Activated T-cell treated with anti-CD3 and anti-CD28 coated beads, Interleukin-2, amount 50 U/mL, for 4 hours (primary cell): Measurements from ENCODE around the gene WSCD2. TPM values are rescaled to one million over a fixed set of nuclear protein-coding genes. Genes with fewer than 3 reads are reported as not detected.

ENCODE experiments used
- ATAC-seq, 2 donors: fragments of 200-7000 bp; cut with Tn5 transposase; one replicate each; pipeline ENCODE4 v1.10.0; 2021
- DNase-seq: peaks from one replicate; pipeline ENCODE4 v3.0.0-alpha.2; 2020
- H3K27me3 Mint-ChIP-seq: one replicate; pipeline ENCODE4 v1.8.0; 2021; ENCODE audit warnings: low read depth, mixed read lengths
- H3K36me3 Mint-ChIP-seq: one replicate; pipeline ENCODE4 v1.8.0; 2022; ENCODE audit warnings: mixed read lengths; ENCODE audit not compliant: insufficient read depth
- H3K4me1 Mint-ChIP-seq: one replicate; pipeline ENCODE4 v1.8.0; 2021; ENCODE audit warnings: low read depth, mixed read lengths
- H3K4me3 Mint-ChIP-seq: one replicate; pipeline ENCODE4 v1.8.0; 2021; ENCODE audit warnings: mild to moderate bottlenecking, moderate library complexity, mixed read lengths
- H3K9me3 Mint-ChIP-seq: one replicate; pipeline ENCODE4 v1.8.0; 2021; ENCODE audit warnings: mixed read lengths
- total RNA-seq, 3 donors: library from RNA; stranded (reverse); gene quantifications; one replicate each; pipeline ENCODE4 v1.2.1, GENCODE V29; 2021

The WSCD2 gene
- total RNA-seq, 3 donors from 2014 or later = not detected

DNA sequence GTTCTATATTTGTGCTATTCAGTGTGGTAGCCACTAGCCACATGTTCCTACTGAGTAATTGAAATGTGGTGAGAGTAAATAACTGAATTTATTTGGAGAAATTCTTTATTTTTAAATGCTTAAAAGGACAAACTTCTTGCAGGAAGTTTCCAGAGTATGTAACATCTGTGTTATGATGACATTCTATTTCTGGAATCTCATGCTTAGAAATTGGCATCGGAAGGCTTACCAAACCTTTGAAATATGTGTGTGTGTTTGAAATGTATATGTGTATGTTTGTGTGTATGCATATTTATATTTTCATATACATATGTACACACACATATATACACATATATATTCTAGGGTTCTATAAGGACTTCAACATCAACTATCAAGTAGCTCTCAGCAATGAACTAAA, 12.4 kb upstream of the WSCD2 start:
- H3K27me3 Mint-ChIP-seq = peaks cover 25% of the 10 kb centered on the region
- H3K4me1 Mint-ChIP-seq = peaks cover 4% of the 10 kb centered on the region
- DNase-seq = no peak
- no peaks in the 10 kb centered on the region for H3K36me3 Mint-ChIP-seq
- ATAC-seq = no peak
- no peaks in the 10 kb centered on the region for H3K9me3 Mint-ChIP-seq
- H3K4me3 Mint-ChIP-seq = no peak overlapping the region

DNA sequence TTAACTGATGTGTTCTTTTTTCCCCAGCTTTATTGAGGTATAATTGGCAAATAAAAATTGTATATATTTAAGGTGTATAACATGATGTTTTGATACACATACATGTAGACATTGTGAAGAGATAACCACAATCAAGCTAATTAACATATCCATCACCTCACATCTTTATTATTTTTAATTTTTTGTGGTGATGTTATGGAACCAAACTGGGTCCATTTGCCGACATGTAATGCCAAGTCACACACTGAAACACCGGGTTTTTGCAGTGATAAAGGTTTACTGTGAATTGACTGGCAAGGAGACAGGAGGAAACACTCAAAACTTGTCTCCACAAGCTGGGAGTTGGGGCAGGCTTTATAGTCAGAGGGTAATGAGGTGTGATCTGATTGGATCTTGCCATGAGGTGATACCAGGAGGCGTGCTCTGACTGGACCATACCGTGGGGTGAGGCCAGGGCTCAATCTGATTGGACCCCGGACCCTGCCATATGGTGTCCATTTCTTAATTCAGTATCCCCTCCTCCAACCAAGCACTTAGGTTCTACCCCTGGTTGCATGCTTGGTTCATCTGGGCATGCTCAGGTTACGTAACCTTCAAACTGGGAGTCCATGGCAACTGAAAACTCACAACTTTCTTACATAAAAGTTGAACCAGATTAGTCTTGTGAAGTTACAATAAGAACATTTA, 11.8 kb upstream of the WSCD2 start:
- ATAC-seq (no peak), DNase-seq (no peak)
- Mint-ChIP-seq H3K36me3 (no peaks in the 10 kb centered on the region), H3K4me1 (peaks cover 4% of the 10 kb centered on the region), H3K9me3 (no peaks in the 10 kb centered on the region), H3K4me3 (no peak overlapping the region), H3K27me3 (peaks cover 20% of the 10 kb centered on the region)

DNA sequence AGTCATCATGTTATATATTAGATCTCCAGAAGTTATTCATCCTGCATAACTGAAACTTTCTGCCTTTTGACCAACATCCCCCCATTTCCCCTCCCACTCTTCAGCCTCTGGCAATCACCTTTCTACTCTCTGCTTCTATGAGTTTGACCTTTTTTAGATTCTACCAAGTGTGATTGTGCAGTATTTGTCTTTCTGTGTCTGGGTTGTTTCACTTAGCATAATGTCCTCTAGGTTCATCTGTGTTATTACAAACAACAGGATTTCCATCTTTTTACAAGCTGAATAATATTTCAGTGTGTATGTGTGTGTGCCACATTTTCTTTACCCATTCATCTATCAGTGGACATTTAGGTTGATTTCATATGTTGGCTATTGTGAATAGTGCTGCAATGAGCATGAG, 11.2 kb upstream of the WSCD2 start:
- no peaks in the 10 kb centered on the region for H3K36me3 Mint-ChIP-seq
- peaks cover 21% of the 10 kb centered on the region for H3K27me3 Mint-ChIP-seq
- H3K9me3 Mint-ChIP-seq = no peaks in the 10 kb centered on the region
- no peak for ATAC-seq
- H3K4me3 Mint-ChIP-seq = no peak overlapping the region
- DNase-seq = no peak
- H3K4me1 Mint-ChIP-seq = peaks cover 4% of the 10 kb centered on the region

DNA sequence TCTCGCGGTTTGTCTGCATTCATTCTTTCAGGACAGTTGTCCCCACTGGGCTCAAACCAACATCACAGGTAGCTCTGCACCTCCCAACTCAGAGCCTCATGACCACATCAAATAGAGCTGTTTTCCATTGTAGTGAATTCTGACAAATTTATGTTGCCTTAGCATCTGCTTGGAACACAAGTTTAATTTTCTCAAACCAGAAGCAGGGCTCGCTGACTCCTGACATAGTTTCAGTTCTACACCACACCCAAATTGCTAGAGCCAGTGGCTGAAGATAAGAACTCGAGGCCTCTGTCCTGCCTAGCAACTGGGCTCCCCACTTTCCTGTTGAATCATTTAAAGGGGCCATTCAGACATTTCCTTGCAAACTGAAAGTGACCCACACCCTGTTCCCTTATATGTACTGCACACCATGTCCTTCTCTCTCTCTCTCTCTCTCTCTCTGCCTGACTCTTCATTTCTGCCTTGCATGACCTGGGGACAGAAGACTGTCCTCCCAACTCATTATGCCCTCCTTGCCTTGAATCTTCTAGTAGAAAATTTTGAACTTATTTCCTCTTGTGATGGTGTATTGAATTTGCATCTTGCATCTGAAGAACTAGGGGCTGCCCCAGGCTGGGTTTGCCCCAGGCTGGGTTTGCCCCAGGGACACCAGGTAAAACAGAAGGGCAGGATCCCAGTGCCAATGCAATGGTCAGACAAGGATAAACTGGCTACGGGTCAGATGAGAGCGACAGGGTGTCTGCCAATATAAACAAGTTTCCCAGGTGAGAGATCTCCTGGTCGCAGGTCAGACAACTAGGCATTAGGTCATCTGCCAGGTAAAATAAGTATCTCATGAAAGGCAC, 9.7 kb upstream of the WSCD2 start:
- H3K4me1 Mint-ChIP-seq = peaks cover 4% of the 10 kb centered on the region
- DNase-seq (no peak), ATAC-seq (no peak)
- H3K9me3 Mint-ChIP-seq = no peaks in the 10 kb centered on the region
- peaks cover 20% of the 10 kb centered on the region for H3K27me3 Mint-ChIP-seq
- H3K4me3 Mint-ChIP-seq = no peak overlapping the region
- H3K36me3 Mint-ChIP-seq = no peaks in the 10 kb centered on the region

DNA sequence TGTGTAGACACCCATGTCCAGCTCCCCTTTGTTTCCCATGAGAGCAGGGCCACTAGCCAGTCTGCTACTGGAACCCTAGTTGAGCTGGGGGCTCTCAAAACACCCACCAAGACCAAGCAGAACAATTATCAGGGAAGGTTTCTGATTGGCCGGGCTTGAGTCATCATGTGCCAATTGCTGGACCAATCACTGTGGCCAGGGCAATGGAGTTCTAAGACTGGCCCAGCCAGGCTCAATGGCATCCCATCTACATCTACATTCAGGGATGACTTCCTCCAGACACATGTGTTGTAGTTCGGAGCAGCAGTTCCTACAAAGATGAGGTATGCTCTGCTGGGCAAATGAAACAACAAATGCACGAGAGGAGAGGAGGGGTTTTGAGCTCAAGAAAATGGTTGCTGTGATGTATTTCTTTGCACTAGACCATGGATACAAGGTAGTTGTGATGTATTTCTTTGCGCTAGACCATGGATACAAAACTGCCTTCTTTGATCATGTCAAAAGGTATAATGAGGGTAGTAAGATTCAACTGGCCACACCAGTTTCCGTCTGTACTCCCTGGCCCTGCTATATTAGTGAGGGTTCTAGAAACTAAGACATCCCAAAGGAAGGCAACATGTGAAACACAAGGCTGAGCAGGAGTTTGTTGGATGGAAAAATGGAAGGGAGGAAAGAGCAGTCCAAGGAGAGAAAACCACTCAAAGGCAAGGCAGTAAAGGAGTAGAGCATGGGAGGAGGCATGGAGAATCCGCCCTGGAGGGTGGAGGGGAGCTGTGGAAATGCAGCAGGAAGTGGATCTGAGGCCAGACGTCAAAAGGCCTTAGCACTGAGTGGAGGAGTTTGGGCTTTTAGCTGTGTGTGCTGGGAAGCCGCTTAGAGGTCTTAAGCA, 8.9 kb upstream of the WSCD2 start:
- no peak for DNase-seq
- Mint-ChIP-seq H3K9me3 (no peaks in the 10 kb centered on the region), H3K4me1 (peaks cover 4% of the 10 kb centered on the region), H3K4me3 (no peak overlapping the region), H3K27me3 (peaks cover 20% of the 10 kb centered on the region), H3K36me3 (no peaks in the 10 kb centered on the region)
- ATAC-seq = no peak

DNA sequence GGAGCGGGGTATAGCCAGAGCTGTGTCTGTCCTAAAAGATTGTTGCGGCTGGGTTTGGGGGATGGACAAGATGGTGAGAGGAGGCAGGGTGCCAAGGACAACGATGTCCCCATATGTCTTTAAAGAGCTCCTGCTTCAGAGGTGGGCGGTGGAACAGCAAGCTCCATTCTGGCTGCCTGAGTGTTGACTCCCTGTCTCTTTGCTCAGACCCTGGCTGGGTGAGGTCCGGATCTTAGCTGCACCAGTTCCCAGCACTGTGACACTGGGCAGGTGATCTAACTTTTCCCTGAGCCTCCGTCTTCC, 8.3 kb upstream of the WSCD2 start:
- Mint-ChIP-seq H3K36me3 (no peaks in the 10 kb centered on the region), H3K9me3 (no peaks in the 10 kb centered on the region), H3K27me3 (peaks cover 21% of the 10 kb centered on the region), H3K4me1 (peaks cover 4% of the 10 kb centered on the region), H3K4me3 (no peak overlapping the region)
- ATAC-seq = no peak
- DNase-seq = no peak

DNA sequence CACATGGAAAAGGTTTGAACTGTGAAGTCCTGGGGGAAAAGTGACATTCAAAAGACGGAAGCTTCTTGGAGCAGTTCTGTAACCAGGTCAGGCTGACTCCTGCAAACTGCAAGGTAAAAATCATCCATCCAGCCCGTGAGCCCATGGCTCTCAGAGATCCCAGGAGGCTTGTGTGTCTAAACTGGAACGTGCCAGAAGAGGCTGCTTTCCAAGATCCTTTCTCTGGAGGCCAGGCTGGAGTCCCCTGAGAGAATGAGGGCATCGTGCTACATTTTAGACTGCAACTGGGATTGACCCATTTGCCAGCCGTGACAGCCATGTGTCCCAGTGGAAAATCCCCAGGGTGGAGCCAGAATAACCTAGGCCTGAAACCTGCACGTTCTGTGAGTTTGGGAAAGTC, 7.8 kb upstream of the WSCD2 start:
- peaks cover under 1% of the 10 kb centered on the region for H3K9me3 Mint-ChIP-seq
- H3K4me1 Mint-ChIP-seq = peaks cover 4% of the 10 kb centered on the region
- no peak for DNase-seq
- H3K4me3 Mint-ChIP-seq = no peak overlapping the region
- H3K36me3 Mint-ChIP-seq = no peaks in the 10 kb centered on the region
- ATAC-seq = no peak
- H3K27me3 Mint-ChIP-seq = peaks cover 22% of the 10 kb centered on the region

DNA sequence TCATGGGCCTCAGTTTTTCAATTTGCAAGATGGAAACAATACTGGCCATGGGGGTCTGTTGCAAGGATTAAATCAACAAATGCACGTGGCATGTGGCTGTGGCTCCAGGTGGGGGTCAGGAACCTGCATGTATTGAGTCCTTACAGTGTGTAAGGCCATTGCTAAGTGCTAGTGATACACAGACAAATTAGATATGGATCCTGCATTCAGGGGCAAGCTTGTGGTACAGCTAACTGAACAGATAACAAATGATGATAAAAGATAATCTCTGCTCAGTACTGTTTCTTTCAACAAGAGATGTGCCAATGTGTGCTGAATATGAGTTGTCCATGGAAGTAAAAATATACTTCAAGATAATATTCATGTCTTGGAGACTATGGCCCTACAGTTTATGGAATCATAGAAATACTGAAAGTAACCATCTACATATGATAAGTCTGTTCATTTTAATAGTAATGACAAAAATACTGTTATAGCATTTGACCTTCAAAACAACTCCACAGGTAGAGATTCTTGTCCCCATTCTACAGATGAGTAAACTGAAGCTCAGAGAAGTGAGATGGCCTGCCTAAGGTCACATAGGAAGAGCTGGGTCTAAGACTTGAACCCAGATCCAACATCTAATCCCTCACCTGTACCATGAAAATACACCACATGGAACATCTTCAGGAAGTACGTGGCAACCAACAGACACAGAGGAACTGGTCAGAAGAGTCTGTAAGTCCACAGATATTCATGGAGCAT, 7.2 kb upstream of the WSCD2 start:
- no peak for ATAC-seq
- Mint-ChIP-seq H3K9me3 (peaks cover 4% of the 10 kb centered on the region), H3K36me3 (no peaks in the 10 kb centered on the region), H3K4me1 (peaks cover 4% of the 10 kb centered on the region), H3K4me3 (no peak overlapping the region), H3K27me3 (peaks cover 26% of the 10 kb centered on the region)
- DNase-seq = no peak

DNA sequence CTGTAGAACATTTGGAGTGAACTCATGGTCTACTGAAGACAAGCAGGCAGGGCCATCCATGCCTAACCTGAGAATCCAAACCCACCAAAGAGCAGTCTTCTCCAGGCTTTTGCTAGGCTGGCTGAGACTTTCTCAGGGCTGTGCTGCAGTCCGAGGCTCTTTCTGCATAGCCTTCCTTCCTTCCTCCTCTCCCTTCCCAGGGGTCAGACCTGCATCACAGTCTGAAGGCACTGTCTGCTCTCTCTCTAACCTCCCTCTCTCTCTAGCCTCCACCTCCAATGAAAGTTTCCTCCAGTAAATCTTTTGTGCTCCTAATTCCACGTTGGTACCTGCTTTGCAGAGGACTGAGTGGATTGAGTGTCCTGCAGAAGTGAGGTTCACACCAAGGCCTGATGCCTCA, 6.4 kb upstream of the WSCD2 start:
- Mint-ChIP-seq H3K4me3 (no peak overlapping the region), H3K36me3 (no peaks in the 10 kb centered on the region), H3K9me3 (peaks cover 4% of the 10 kb centered on the region), H3K27me3 (peaks cover 34% of the 10 kb centered on the region), H3K4me1 (peaks cover 4% of the 10 kb centered on the region)
- no peak for DNase-seq
- no peak for ATAC-seq

DNA sequence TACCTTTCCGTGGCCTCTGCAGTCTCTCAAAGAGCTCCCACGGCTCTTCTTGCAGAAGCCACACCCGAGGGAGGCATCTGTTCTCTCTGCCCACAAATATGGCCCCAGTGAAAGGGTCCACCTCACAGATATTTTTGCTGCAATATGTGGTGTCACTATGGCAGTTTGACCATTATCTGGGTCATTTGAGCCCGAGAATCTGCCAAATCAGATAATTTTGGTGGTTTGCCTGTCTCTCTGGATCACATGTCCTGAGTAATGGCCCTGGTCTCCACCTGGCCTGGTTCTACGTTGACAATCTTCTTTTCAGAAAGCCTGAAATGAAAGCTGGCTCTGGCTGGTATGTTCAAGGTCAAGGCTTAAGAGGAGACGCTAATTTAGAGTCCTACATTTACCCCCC, 5.7 kb upstream of the WSCD2 start:
- ATAC-seq = no peak
- H3K4me3 Mint-ChIP-seq = no peak overlapping the region
- no peak for DNase-seq
- H3K36me3 Mint-ChIP-seq = no peaks in the 10 kb centered on the region
- peaks cover 4% of the 10 kb centered on the region for H3K9me3 Mint-ChIP-seq
- peaks cover 38% of the 10 kb centered on the region for H3K27me3 Mint-ChIP-seq
- H3K4me1 Mint-ChIP-seq = peaks cover 4% of the 10 kb centered on the region

DNA sequence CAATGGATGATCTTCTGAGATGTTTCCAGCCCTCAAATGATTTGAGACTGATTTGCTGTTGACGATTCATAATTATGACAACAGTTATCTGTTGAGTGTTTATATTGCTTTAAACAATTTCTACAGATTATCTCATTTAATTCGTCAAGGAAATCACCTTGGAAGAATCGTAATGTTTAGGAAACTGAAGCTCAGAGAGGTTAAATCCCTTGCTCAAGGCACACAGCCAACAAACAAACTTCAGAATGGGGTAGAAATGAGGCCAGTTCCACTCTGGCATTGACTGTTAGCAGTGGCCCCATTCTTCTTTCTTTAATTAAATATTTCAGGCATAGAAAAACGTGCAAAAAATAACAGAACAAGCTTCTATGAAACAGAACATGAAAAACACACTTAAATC, 4.0 kb upstream of the WSCD2 start:
- peaks cover 43% of the 10 kb centered on the region for H3K27me3 Mint-ChIP-seq
- ATAC-seq (no peak), DNase-seq (no peak)
- peaks cover 4% of the 10 kb centered on the region for H3K9me3 Mint-ChIP-seq
- peaks cover 3% of the 10 kb centered on the region for H3K4me1 Mint-ChIP-seq
- no peaks in the 10 kb centered on the region for H3K36me3 Mint-ChIP-seq
- no peak overlapping the region for H3K4me3 Mint-ChIP-seq

DNA sequence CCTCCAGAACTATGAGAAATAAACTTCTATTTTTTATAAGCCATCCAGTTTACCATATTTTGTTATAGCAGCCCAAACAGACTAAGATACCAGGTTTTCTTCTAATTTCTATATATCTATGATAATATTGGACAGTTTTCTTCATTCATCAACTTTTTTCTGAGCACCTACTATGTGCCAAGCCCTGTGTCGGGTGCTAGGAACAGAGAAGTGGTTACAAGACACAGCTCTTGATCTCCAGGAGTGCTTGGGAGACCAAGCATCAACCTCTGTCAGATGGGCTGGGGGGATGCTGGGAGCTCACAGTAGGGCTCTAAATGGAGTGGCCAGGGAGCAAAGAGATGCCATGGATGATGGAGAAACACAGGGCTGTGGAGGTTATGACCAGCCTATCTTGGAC, 2.9 kb upstream of the WSCD2 start:
- no peak for ATAC-seq
- peaks cover 4% of the 10 kb centered on the region for H3K9me3 Mint-ChIP-seq
- H3K4me1 Mint-ChIP-seq = peaks cover 3% of the 10 kb centered on the region
- DNase-seq = no peak
- H3K36me3 Mint-ChIP-seq = no peaks in the 10 kb centered on the region
- no peak overlapping the region for H3K4me3 Mint-ChIP-seq
- H3K27me3 Mint-ChIP-seq = peaks cover 48% of the 10 kb centered on the region

DNA sequence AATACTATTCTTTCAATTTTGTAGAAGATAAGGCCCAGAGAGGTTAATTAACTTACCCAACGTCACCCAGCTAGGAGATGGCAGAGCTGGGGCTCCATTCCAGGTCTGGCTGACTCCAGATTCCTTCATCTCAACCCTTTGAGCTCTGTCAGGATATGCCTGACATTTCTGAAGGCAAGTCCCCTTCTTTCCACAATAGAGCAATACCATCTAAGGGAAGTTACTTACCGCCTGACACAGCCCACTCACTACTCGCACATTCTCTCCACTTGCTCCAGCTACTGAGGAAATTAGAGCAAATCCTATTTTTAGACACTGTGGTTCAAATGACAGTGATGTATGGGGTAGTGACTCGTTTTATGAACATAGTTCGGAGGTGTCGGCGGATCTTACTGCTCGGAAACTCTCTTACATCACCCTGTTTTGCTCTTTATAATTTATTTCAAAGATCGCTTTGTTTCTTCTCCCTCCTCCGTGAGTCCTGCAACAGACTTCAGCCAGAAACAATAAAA, 2.0 kb upstream of the WSCD2 start:
- Mint-ChIP-seq H3K36me3 (no peaks in the 10 kb centered on the region), H3K9me3 (peaks cover 4% of the 10 kb centered on the region), H3K27me3 (peaks cover 51% of the 10 kb centered on the region), H3K4me1 (peaks cover 3% of the 10 kb centered on the region), H3K4me3 (no peak overlapping the region)
- ATAC-seq (no peak), DNase-seq (no peak)

DNA sequence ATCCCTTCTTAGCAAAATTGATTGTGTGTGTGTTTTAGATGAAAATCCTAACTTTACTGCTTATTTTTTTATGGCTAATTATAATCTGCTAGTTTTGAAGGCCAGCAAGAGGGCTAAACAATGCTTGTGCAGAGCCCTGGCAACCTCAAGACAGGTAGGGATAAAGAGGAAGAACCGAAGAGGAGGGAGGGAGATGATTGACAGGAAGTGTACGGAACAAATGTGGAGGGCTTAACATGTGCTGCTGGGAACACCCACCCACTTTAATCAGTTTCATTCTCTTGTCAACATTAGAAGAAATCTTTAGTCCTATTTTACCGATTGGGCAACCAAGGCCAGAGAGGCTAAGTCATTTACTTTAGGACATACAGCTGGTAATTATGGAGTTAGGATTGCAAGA, 1.4 kb upstream of the WSCD2 start:
- DNase-seq (no peak), ATAC-seq (no peak)
- Mint-ChIP-seq H3K27me3 (peaks cover 55% of the 10 kb centered on the region), H3K36me3 (no peaks in the 10 kb centered on the region), H3K9me3 (peaks cover 4% of the 10 kb centered on the region), H3K4me1 (peaks cover 3% of the 10 kb centered on the region), H3K4me3 (no peak overlapping the region)
